Thoracic aorta (tissue), 2 donors: ENCODE data around the gene DHTKD1. TPM values are rescaled to one million over a fixed set of nuclear protein-coding genes. Genes with fewer than 3 reads are reported as not detected.

ENCODE experiments used
- ATAC-seq: fragments of 150-250 bp; one replicate; pipeline ENCODE4 v1.8.0; 2017; ENCODE audit warnings: low read depth; ENCODE audit not compliant: insufficient number of reproducible peaks, low FRiP score
- DNase-seq: peaks from one replicate; pipeline ENCODE4 v3.0.0-alpha.2; 2020; ENCODE audit warnings: low spot score
- H3K27ac ChIP-seq, 2 donors: fragments of 200-600 bp; sonication (generic); 1 replicate in 1 of 2; 2 replicates in 1 of 2; pipeline ENCODE4 v1.5.1; 2016; ENCODE audit warnings: mild to moderate bottlenecking in 2 of 2, moderate library complexity in 2 of 2
- H3K27me3 ChIP-seq: fragments of 200-600 bp; sonication (generic); replicated peaks from 2 replicates; pipeline ENCODE4 v1.6.0; 2016; ENCODE audit warnings: mild to moderate bottlenecking; ENCODE audit not compliant: insufficient read depth
- H3K36me3 ChIP-seq: fragments of 200-600 bp; sonication (generic); one replicate; pipeline ENCODE4 v1.5.1; 2016
- H3K4me1 ChIP-seq, 2 donors: fragments of 200-600 bp; sonication (generic); 1 replicate in 1 of 2; 2 replicates in 1 of 2; pipeline versions ENCODE4 v1.5.1 to v1.6.0; 2016; ENCODE audit warnings: low read depth in 2 of 2, mild to moderate bottlenecking in 1 of 2; ENCODE audit not compliant: control insufficient read depth in 1 of 2
- H3K4me3 ChIP-seq: fragments of 200-600 bp; sonication (generic); 2 replicates; pipeline ENCODE4 v1.5.1; 2016; ENCODE audit warnings: mild to moderate bottlenecking
- H3K9me3 ChIP-seq: fragments of 200-600 bp; sonication (generic); 2 replicates; pipeline ENCODE4 v1.5.1; 2016
- CTCF ChIP-seq: fragments of 200-600 bp; sonication (generic); IDR thresholded peaks from one replicate; pipeline ENCODE4 v1.5.1; 2019; ENCODE audit warnings: antibody characterized with exemption
- total RNA-seq, 2 donors: library from RNA; depleted of rRNA; stranded (reverse); fragments of >200 nt; gene quantifications; one replicate each; pipeline versions ENCODE4 v1.1.0 to v1.2.3, GENCODE V29; 2016

Gene DHTKD1
- total RNA-seq, 2 donors from 2014 or later: 12.4 to 14.5 TPM

GRCh38 chr10:12158111-12158510 is 89.4 kb downstream of the DHTKD1 start:
- Histone ChIP-seq H3K36me3 (peaks cover 42% of the 10 kb centered on the region), H3K4me3 (no peak overlapping the region), H3K4me1 (no peaks in the 10 kb centered on the region), H3K27me3 (no peaks in the 10 kb centered on the region), H3K27ac (no peak overlapping the region), H3K9me3 (no peaks in the 10 kb centered on the region)
- ATAC-seq (no peak), DNase-seq (no peak)
- no peak for TF ChIP-seq CTCF

GRCh38 chr10:12160664-12161063 is 91.9 kb downstream of the DHTKD1 start:
- no peak for TF ChIP-seq CTCF
- H3K4me3 ChIP-seq: no peak overlapping the region
- ATAC-seq (no peak), DNase-seq (no peak)
- H3K27me3 ChIP-seq: no peaks in the 10 kb centered on the region
- no peaks in the 10 kb centered on the region for H3K9me3 ChIP-seq
- H3K27ac ChIP-seq: no peak overlapping the region
- H3K4me1 ChIP-seq: no peaks in the 10 kb centered on the region
- peaks cover 47% of the 10 kb centered on the region for H3K36me3 ChIP-seq

- H3K9me3 ChIP-seq: no peaks in the 10 kb centered on the region
- no peak for DNase-seq
- H3K36me3 ChIP-seq: peaks cover 49% of the 10 kb centered on the region
- H3K4me3 ChIP-seq: no peak overlapping the region
- H3K27ac ChIP-seq: no peak overlapping the region
- ATAC-seq: no peak
- H3K4me1 ChIP-seq: no peaks in the 10 kb centered on the region
- no peaks in the 10 kb centered on the region for H3K27me3 ChIP-seq
- no peak for TF ChIP-seq CTCF
Observed at GRCh38 chr10:12162927-12163326, 94.2 kb downstream of the DHTKD1 start.

- no peak for DNase-seq
- peaks cover 47% of the 10 kb centered on the region for H3K36me3 ChIP-seq
- no peak for TF ChIP-seq CTCF
- no peak overlapping the region for H3K4me3 ChIP-seq
- H3K27me3 ChIP-seq: no peaks in the 10 kb centered on the region
- no peaks in the 10 kb centered on the region for H3K9me3 ChIP-seq
- no peak for ATAC-seq
- H3K27ac ChIP-seq: no peak overlapping the region
- H3K4me1 ChIP-seq: no peaks in the 10 kb centered on the region
Observed at GRCh38 chr10:12164085-12164484, 95.3 kb downstream of the DHTKD1 start.

- no peak for ATAC-seq
- peaks cover 51% of the 10 kb centered on the region for H3K36me3 ChIP-seq
- TF ChIP-seq CTCF: no peak
Observed at GRCh38 chr10:12165036-12165435, 96.3 kb downstream of the DHTKD1 start.

More at GRCh38 chr10:12165036-12165435, 96.3 kb downstream of the DHTKD1 start:
- DNase-seq: no peak
- Histone ChIP-seq H3K27ac (no peak overlapping the region), H3K27me3 (no peaks in the 10 kb centered on the region), H3K9me3 (no peaks in the 10 kb centered on the region), H3K4me1 (no peaks in the 10 kb centered on the region), H3K4me3 (no peak overlapping the region)
